Activated T-helper 17 cell treated with anti-CD3 and anti-CD28 coated beads, Interleukin-2, amount 50 U/mL, for 72 hours (primary cell): ENCODE measurements around the gene ERMN. TPM values are rescaled to one million over a fixed set of nuclear protein-coding genes. Genes with fewer than 3 reads are reported as not detected.

Experiments
- ATAC-seq: fragments of 150-1000 bp; cut with Tn5 transposase; replicated peaks from 2 replicates; pipeline ENCODE4 v1.10.0; 2021; ENCODE audit warnings: mild to moderate bottlenecking, moderate library complexity
- H3K27ac Mint-ChIP-seq: one replicate; pipeline ENCODE4 v1.8.0; 2022; ENCODE audit warnings: mixed read lengths
- H3K27me3 Mint-ChIP-seq: one replicate; pipeline ENCODE4 v1.8.0; 2022; ENCODE audit warnings: mixed read lengths
- H3K36me3 Mint-ChIP-seq: one replicate; pipeline ENCODE4 v1.8.0; 2022; ENCODE audit warnings: low read depth, mild to moderate bottlenecking, mixed read lengths
- H3K4me1 Mint-ChIP-seq: one replicate; pipeline ENCODE4 v1.8.0; 2022; ENCODE audit warnings: mixed read lengths
- H3K4me3 Mint-ChIP-seq: one replicate; pipeline ENCODE4 v1.8.0; 2022; ENCODE audit warnings: mild to moderate bottlenecking, mixed read lengths
- H3K9me3 Mint-ChIP-seq: one replicate; pipeline ENCODE4 v1.8.0; 2022; ENCODE audit warnings: mixed read lengths
- total RNA-seq, 2 donors: library from RNA; stranded (reverse); gene quantifications; one replicate each; pipeline ENCODE4 v1.2.3, GENCODE V29; 2022

Gene ERMN
- total RNA-seq, 2 donors from 2014 or later, result 1.6 to 1.8 TPM

DNA sequence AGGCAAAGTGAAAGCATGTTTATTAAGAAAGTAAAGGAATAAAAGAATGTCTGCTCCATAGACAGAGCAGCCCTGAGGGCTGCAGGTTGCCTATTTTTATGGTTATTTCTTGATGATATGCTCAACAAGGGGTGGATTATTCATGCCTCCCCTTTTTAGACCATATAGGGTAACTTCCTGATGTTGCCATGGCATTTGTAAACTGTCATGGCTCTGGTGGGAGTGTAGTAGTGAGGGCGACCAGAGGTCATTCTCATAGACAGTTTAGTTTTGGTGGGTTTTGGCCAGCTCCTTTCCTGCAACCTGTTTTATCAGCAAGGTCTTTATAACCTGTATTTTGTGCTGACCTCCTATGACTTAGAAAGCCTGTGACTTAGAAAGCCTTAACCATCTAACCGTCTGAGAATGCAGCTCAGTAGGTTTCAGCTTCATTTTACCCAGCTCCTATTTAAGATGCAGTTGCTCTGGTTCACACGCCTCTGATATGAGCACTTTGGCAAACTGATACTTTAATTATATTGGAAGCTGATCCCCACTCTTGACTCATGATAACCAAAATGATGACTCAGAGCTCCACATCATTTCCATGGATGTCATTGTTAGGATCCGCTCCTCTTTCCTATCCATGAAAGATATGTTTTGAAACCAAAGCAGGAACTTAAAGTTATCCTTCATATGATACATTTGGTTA, 14.5 kb upstream of the ERMN start:
- Mint-ChIP-seq H3K27ac (no peak overlapping the region), H3K4me3 (no peak overlapping the region), H3K9me3 (peaks cover 25% of the 10 kb centered on the region), H3K27me3 (no peaks in the 10 kb centered on the region), H3K4me1 (peaks cover 9% of the 10 kb centered on the region), H3K36me3 (peaks cover 29% of the 10 kb centered on the region)
- ATAC-seq, result no peak

DNA sequence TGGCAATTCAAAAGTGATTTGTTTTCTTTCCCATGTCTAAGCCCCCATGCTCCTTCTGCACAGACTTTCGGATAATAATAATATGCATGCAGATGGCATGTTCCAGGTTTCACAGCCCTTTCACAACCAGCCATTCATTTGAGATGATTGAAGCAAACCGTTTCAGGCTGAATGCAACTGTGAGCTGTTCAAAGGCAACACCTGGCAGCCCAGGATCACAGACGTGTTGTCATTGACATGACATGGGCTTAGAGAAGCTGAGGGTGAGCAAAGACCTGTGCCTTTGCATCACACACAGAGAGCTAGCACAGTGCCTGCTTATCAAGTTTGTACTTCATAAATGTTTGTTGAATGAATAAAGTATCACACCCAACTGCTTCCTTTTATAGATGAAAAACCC, 12.4 kb upstream of the ERMN start:
- H3K27me3 Mint-ChIP-seq, result no peaks in the 10 kb centered on the region
- ATAC-seq, result no peak
- H3K4me1 Mint-ChIP-seq, result peaks cover 30% of the 10 kb centered on the region
- peaks cover 22% of the 10 kb centered on the region for H3K36me3 Mint-ChIP-seq
- H3K27ac Mint-ChIP-seq, result no peak overlapping the region
- no peak overlapping the region for H3K4me3 Mint-ChIP-seq
- H3K9me3 Mint-ChIP-seq, result peaks cover 12% of the 10 kb centered on the region

DNA sequence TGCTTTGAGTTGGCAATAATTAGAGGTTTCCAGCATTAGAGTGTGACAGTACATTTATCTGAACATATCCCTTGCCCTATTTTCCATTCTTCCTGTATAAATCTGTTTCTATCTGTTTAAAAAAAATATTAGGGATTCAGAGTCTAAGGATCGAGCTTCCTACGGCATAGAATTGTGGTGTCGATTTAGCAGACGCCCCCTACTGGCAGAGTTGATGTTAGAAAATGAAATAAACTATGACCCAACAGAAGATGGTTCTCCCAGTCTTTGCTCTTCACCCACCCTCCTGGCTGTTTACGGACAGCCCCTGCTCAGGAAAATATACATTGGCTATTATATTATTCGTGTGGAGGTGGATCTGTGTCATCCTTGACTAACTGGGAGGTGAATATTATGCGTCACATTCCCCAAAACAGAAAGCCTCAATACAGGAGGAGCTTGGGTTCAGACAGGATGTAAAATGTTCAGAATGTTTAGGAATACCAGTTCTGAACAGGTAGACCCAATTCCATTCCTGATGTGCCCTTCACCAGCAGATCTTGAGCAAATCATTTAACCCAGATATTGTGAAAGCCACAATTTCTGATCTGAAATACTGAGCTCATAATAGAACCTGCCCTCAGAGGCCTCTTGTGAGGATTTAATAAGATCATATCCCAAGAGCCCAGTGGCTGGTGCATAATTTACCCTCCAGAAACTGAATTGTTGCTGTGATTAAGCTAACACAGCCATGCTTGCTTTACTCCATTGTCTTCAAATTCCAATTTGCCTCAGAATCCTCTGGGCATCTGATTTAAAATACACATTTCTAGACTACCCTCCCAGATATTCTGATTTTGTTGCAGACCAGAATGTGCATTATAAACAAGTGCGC, 10.8 kb upstream of the ERMN start:
- H3K4me1 Mint-ChIP-seq, result peaks cover 40% of the 10 kb centered on the region
- H3K36me3 Mint-ChIP-seq, result peaks cover 6% of the 10 kb centered on the region
- no peaks in the 10 kb centered on the region for H3K27me3 Mint-ChIP-seq
- no peaks in the 10 kb centered on the region for H3K9me3 Mint-ChIP-seq
- H3K4me3 Mint-ChIP-seq, result peak overlapping the region; percentile 60
- H3K27ac Mint-ChIP-seq, result no peak overlapping the region
- peak; percentile 25 for ATAC-seq

DNA sequence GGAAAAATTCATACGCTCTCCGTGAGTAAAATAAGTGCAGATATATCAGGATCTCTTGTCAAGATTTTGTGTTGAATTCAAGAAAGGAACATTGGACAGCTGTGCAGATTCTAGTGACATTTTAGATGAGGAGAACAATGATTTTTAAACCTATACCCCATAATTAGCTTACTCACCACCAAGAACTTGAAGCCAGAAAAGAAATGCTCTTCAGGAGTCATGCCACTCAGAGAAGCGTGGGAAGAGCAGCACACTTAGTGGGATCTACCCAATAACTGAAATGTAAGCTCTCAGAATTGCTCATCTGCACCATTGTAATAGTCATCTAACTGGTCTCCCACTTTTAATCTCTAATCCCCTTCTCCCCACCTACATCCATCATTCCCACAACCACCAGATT, 9.2 kb upstream of the ERMN start:
- no peaks in the 10 kb centered on the region for H3K27me3 Mint-ChIP-seq
- H3K36me3 Mint-ChIP-seq, result no peaks in the 10 kb centered on the region
- H3K4me1 Mint-ChIP-seq, result peaks cover 44% of the 10 kb centered on the region
- H3K27ac Mint-ChIP-seq, result peak overlapping the region; percentile 26
- peak; percentile 56 for ATAC-seq
- peak overlapping the region; percentile 60 for H3K4me3 Mint-ChIP-seq
- no peaks in the 10 kb centered on the region for H3K9me3 Mint-ChIP-seq

DNA sequence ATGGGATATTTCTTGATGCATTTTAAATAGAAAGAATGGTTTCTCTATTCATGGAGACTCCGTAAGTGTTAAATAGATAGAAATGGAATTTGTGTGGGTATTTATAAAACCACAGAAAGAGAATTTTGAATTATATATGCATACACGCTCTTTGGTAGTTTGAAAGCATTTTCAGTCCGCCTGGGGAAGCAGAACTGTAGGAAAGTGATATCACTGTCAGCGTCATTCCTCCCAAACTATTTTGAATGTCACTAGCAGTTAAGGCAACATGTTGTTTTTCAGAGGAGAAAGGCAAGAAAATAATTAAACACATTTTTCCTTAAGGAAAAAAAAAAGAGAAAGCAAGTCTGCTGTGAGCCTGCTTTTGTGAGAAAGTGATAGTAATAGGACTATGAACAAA, 8.7 kb upstream of the ERMN start:
- peak overlapping the region; percentile 60 for H3K4me3 Mint-ChIP-seq
- no peak for ATAC-seq

DNA sequence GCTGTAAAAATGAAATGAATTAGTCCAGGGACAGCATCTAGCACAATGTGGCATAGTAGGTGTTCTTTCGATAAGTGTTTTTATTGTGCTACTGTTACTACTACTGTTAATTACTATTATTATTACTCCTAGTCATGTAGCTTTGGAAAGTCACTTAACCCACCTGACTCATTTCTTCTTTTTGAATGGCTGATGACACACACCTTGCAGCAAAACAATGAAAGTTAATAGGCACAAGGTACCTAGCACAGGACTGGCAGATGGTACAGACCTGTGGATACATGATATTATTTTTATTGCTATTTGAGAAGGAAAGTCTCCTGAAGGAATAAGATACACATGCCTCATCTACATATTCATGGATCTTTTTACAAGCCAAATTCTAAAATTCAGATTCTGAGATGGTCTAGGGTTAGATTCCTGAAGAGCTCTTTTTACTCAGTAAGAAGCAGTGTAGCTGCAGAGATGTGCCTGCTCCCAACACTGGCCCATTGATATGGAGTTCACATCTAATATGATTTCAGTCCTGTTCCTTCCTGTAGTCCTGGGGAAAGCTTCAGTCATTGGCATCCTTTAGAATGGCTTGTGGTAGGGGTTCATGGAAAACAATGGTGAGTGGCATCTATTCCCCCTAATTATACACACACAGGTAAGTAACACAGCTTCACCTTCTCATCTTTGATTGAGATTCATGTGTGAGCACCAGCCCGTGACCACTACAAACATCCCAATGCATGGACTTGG, 7.9 kb upstream of the ERMN start:
- no peaks in the 10 kb centered on the region for H3K9me3 Mint-ChIP-seq
- H3K27ac Mint-ChIP-seq, result peak overlapping the region; percentile 26
- peaks cover 49% of the 10 kb centered on the region for H3K4me1 Mint-ChIP-seq
- H3K4me3 Mint-ChIP-seq, result peak overlapping the region; percentile 60
- no peaks in the 10 kb centered on the region for H3K27me3 Mint-ChIP-seq
- ATAC-seq, result peak; percentile 84
- no peaks in the 10 kb centered on the region for H3K36me3 Mint-ChIP-seq

More for the DNA sequence above, 8.7 kb upstream of the ERMN start:
- Mint-ChIP-seq H3K27me3 (no peaks in the 10 kb centered on the region), H3K4me1 (peaks cover 45% of the 10 kb centered on the region), H3K27ac (peak overlapping the region; percentile 26), H3K36me3 (no peaks in the 10 kb centered on the region), H3K9me3 (no peaks in the 10 kb centered on the region)

DNA sequence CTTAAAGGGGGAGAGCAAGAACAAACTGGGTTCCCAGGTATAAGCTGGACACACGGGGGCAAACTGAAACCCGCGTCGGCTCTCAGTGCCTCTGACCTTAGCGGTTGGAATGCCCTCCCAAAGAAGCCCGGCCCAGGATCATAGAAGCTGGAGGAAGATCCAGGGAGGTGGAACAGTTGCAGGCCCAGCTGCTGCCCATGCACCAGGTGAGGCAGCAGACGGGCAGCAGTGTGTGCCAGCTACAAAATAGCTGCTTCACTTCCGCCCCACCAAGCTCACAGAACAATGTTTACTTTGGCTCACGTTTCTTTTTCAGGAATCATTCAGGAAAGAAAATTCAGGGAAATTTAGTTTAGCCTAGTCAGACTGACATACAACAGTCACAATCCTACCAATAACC, 3.9 kb upstream of the ERMN start:
- no peaks in the 10 kb centered on the region for H3K27me3 Mint-ChIP-seq
- H3K36me3 Mint-ChIP-seq, result peaks cover 5% of the 10 kb centered on the region
- no peak overlapping the region for H3K4me3 Mint-ChIP-seq
- H3K27ac Mint-ChIP-seq, result peak overlapping the region; percentile 45
- no peak for ATAC-seq
- peaks cover 40% of the 10 kb centered on the region for H3K4me1 Mint-ChIP-seq
- no peaks in the 10 kb centered on the region for H3K9me3 Mint-ChIP-seq

DNA sequence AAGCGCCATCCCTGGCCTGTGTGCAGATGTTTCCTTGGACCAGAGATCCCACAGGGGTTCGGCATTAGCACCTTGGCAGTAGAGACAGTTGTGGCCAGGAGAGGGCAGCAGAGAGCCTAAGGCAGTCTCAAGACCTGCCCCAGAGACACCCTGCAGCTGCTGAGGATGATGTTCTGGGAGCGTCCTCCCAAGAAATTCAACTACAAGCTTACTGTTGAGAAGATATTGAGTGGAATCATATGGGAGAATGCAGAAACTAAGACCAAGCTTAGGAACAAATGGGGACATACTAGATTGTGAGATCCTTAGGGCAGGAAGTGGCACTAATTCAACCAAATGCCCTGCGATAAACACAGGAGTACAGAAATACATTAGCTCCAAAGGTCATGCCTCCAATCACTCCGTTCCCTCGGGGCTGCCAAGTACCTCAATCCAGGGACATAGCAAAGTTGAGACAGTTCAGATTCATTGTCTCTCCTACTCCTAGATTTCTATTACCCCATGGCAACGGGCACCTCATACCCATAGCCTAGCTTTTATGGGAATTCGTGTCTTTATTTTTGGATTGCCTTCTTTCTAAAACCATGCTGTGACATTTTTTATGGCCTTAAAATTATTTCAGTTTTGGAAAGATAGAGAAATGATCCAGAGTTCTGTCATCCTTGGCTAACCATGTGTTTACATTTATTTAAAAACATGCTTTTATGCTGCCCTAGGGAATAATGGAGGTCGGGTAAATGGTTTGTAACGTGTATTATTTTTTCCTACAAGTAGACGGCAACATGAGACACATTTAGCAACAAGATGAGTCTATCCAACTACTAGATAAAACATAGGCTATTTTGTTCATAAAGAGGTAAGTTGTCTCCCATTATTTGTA, 2.2 kb upstream of the ERMN start:
- peak overlapping the region; percentile 52 for H3K4me3 Mint-ChIP-seq
- H3K36me3 Mint-ChIP-seq, result peaks cover 9% of the 10 kb centered on the region
- ATAC-seq, result peak; percentile 96
- H3K9me3 Mint-ChIP-seq, result no peaks in the 10 kb centered on the region
- no peaks in the 10 kb centered on the region for H3K27me3 Mint-ChIP-seq
- H3K4me1 Mint-ChIP-seq, result peaks cover 24% of the 10 kb centered on the region
- peak overlapping the region; percentile 48 for H3K27ac Mint-ChIP-seq

DNA sequence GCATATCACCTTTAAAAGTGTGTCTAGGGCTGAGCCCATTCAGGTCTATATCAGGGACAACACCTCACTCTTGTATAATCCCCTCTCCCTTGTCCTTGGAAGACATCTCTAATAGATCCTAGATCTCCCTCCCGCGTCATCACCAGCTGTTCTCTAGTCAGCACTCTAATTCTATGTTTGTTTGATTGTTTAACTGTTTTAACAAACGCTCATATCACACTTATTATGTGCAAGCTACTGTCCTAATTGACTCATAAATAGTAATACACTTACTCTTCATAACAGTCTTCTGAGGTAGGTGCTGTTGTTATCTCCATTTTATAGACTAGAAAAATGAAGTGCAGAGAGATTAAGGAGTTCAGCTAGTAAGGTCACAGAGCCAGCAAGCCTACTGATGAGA, 1.6 kb upstream of the ERMN start:
- H3K27me3 Mint-ChIP-seq, result no peaks in the 10 kb centered on the region
- H3K27ac Mint-ChIP-seq, result peak overlapping the region; percentile 48
- peaks cover 14% of the 10 kb centered on the region for H3K36me3 Mint-ChIP-seq
- peak overlapping the region; percentile 52 for H3K4me3 Mint-ChIP-seq
- H3K4me1 Mint-ChIP-seq, result peaks cover 18% of the 10 kb centered on the region
- peak; percentile 50 for ATAC-seq
- no peaks in the 10 kb centered on the region for H3K9me3 Mint-ChIP-seq

DNA sequence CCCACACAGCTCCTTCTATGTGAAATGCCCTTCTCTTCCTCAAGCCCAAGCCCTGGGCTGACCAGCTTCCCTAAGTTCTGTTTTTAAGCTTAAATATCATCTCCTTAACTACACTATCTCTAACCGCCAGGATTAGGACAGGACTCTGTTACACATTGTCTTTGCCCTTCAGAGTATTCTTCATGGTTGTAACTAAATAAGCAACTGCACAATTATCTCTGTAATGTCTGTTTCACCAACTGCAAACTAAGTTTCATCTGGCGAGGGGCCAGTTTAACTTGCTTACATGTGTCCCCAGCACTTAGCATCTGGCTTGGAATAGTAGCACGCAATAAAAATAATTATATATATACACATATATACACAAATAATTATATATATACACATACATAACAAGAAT, 1.1 kb upstream of the ERMN start:
- Mint-ChIP-seq H3K4me1 (peaks cover 18% of the 10 kb centered on the region), H3K4me3 (no peak overlapping the region), H3K27me3 (no peaks in the 10 kb centered on the region), H3K9me3 (no peaks in the 10 kb centered on the region), H3K36me3 (peaks cover 17% of the 10 kb centered on the region), H3K27ac (no peak overlapping the region)
- no peak for ATAC-seq

DNA sequence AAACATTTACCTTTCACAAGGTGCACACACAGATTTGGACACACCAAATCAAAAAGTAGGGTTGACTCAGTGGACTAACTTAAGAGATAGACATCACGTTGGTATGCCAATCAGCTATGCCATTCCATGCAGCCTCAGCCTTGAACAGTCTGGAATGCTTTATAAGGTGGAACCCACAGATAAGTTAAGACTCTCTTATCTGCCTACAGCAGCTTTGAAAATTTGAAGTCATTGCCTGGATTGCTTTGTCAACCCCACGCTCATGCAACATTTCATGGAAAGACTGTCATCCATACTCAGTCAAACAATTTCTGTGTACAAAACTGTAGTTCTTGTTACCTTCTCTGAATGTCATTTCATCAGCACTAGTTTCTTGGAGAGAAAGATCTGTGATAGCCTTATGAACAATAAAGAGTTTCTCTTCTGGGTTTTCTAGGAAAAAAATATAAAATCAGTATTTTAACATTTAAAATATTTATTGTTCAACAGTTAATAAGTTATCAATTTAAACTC, 1.2 kb downstream of the ERMN start:
- no peaks in the 10 kb centered on the region for H3K9me3 Mint-ChIP-seq
- peaks cover 24% of the 10 kb centered on the region for H3K36me3 Mint-ChIP-seq
- ATAC-seq, result no peak
- H3K4me1 Mint-ChIP-seq, result peaks cover 10% of the 10 kb centered on the region
- H3K4me3 Mint-ChIP-seq, result no peak overlapping the region
- no peaks in the 10 kb centered on the region for H3K27me3 Mint-ChIP-seq
- no peak overlapping the region for H3K27ac Mint-ChIP-seq

DNA sequence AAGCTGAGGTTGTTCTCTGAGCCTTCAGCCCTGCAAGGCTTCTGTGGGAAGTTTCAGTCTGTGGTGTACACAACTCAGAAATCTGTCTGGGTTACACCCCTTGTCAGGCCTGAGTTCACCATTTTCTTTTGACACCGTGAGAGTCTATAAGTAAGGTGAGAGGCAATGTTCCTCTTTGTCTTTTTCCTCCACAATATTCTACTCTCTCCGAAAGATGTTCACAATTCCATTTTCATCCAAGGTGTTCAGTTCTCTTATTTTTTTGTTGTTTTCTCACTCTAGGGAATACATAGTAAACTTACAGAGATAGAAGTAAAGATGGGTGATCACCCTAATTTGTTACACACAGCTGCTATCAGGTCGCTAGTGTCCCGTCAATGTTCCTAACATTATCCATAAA, 3.2 kb downstream of the ERMN start:
- no peak overlapping the region for H3K27ac Mint-ChIP-seq
- H3K4me1 Mint-ChIP-seq, result peaks cover 5% of the 10 kb centered on the region
- no peaks in the 10 kb centered on the region for H3K27me3 Mint-ChIP-seq
- no peak for ATAC-seq
- H3K4me3 Mint-ChIP-seq, result no peak overlapping the region
- H3K36me3 Mint-ChIP-seq, result peaks cover 24% of the 10 kb centered on the region
- H3K9me3 Mint-ChIP-seq, result no peaks in the 10 kb centered on the region

DNA sequence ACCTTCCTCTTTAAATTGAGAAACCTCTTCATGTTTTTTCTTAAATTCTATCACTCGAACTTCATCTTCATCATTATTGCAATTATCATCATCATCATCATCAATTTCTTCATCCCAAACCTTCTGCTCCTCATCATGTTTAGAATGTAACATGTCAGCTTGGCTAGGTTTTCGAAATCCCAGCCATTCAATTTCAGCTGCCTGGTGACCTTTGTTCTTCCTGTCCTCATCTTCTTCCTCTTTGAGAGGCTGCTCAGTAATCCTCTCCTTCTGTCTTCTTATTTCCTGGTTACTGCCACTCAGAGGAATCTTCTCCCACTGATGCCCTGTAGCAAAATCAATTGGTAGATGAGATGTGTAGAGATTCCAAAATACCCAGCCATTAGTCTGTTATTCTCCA, 4.2 kb downstream of the ERMN start:
- H3K4me1 Mint-ChIP-seq, result no peaks in the 10 kb centered on the region
- no peak overlapping the region for H3K4me3 Mint-ChIP-seq
- H3K27ac Mint-ChIP-seq, result no peak overlapping the region
- peaks cover 24% of the 10 kb centered on the region for H3K36me3 Mint-ChIP-seq
- H3K9me3 Mint-ChIP-seq, result no peaks in the 10 kb centered on the region
- H3K27me3 Mint-ChIP-seq, result no peaks in the 10 kb centered on the region
- ATAC-seq, result no peak

DNA sequence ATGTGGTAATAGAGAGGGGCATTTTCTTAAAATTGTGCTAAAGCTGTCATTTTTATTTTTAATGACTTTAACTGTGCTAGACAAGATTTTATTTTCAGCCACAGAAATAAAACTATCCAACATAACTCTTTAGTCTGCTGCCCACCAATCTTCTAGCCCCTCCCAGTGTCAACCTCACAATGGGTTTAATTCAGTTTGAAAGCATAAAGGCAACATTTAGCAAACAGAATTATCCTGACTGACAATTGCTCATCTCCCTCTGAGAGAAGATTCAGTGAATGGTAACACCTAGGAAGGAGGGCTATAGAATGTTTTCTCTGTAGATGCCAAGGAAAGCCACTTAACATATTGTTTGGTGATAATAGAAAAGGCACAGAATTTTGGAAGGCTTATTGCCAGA, 5.2 kb downstream of the ERMN start:
- Mint-ChIP-seq H3K36me3 (peaks cover 22% of the 10 kb centered on the region), H3K4me1 (no peaks in the 10 kb centered on the region), H3K4me3 (no peak overlapping the region), H3K9me3 (no peaks in the 10 kb centered on the region), H3K27me3 (no peaks in the 10 kb centered on the region), H3K27ac (no peak overlapping the region)
- no peak for ATAC-seq
